H9 (cell line): ENCODE data around the gene MED10. TPM values are rescaled to one million over a fixed set of nuclear protein-coding genes. Genes with fewer than 3 reads are reported as not detected.

Source experiments
- DNase-seq: peaks from one replicate; pipeline ENCODE4 v3.0.0-alpha.2; 2017
- H2AFZ ChIP-seq: one replicate; pipeline ENCODE4 v1.6.1; 2013; ENCODE audit warnings: mild to moderate bottlenecking, low read length, control low read depth, moderate library complexity
- H2AK5ac ChIP-seq: 2 replicates; pipeline ENCODE4 v1.6.1; 2013; ENCODE audit warnings: low read length, control low read depth, mixed read lengths; ENCODE audit not compliant: insufficient read length
- H2BK120ac ChIP-seq: one replicate; pipeline ENCODE4 v1.6.1; 2013; ENCODE audit warnings: low read depth, mild to moderate bottlenecking, low read length, control low read depth, inconsistent platforms; ENCODE audit not compliant: poor library complexity, severe bottlenecking
- H2BK12ac ChIP-seq: 2 replicates; pipeline ENCODE4 v1.6.1; 2013; ENCODE audit warnings: low read length, control low read depth, mixed read lengths, low read depth; ENCODE audit not compliant: insufficient read length
- H2BK15ac ChIP-seq: 2 replicates; pipeline ENCODE4 v1.6.1; 2013; ENCODE audit warnings: low read depth, low read length, control low read depth
- H2BK20ac ChIP-seq: one replicate; pipeline ENCODE4 v1.6.1; 2013; ENCODE audit warnings: low read depth, mild to moderate bottlenecking, low read length, control low read depth, inconsistent platforms; ENCODE audit not compliant: poor library complexity, severe bottlenecking
- H2BK5ac ChIP-seq: 2 replicates; pipeline ENCODE4 v1.6.1; 2013; ENCODE audit warnings: low read length, control low read depth, mixed read lengths; ENCODE audit not compliant: insufficient read length
- H3K14ac ChIP-seq: 2 replicates; pipeline ENCODE4 v1.6.1; 2013; ENCODE audit warnings: low read length, control low read depth; ENCODE audit not compliant: insufficient read depth
- H3K18ac ChIP-seq: 2 replicates; pipeline ENCODE4 v1.6.1; 2013; ENCODE audit warnings: low read depth, mild to moderate bottlenecking, mixed read lengths, low read length, control low read depth; ENCODE audit not compliant: insufficient read length
- H3K23ac ChIP-seq: 2 replicates; pipeline ENCODE4 v1.6.1; 2013; ENCODE audit warnings: low read length, control low read depth, mixed read lengths, low read depth; ENCODE audit not compliant: insufficient read length
- H3K23me2 ChIP-seq: 2 replicates; pipeline ENCODE4 v1.6.1; 2013; ENCODE audit warnings: low read depth, mild to moderate bottlenecking, mixed read lengths, low read length, control low read depth; ENCODE audit not compliant: insufficient read length, poor library complexity, severe bottlenecking
- H3K27ac ChIP-seq: 2 replicates; pipeline ENCODE4 v1.5.1; 2013; ENCODE audit warnings: low read length, control low read depth, mixed read lengths, low read depth; ENCODE audit not compliant: insufficient read length
- H3K27me3 ChIP-seq: 2 replicates; pipeline ENCODE4 v1.6.1; 2013; ENCODE audit warnings: low read length, control low read depth, inconsistent platforms; ENCODE audit not compliant: insufficient read depth
- H3K4ac ChIP-seq: 2 replicates; pipeline ENCODE4 v1.6.1; 2013; ENCODE audit warnings: low read depth, mild to moderate bottlenecking, control low read depth, inconsistent platforms, low read length, moderate library complexity
- H3K4me1 ChIP-seq: 2 replicates; pipeline ENCODE4 v1.6.1; 2013; ENCODE audit warnings: low read length, control low read depth, inconsistent platforms; ENCODE audit not compliant: insufficient read depth
- H3K4me2 ChIP-seq: 2 replicates; pipeline ENCODE4 v1.6.1; 2013; ENCODE audit warnings: low read length, control low read depth, mixed read lengths; ENCODE audit not compliant: insufficient read length, insufficient read depth
- H3K56ac ChIP-seq: 2 replicates; pipeline ENCODE4 v1.6.1; 2013; ENCODE audit warnings: low read depth, mild to moderate bottlenecking, mixed read lengths, low read length, control low read depth; ENCODE audit not compliant: insufficient read length
- H3K79me1 ChIP-seq: 2 replicates; pipeline ENCODE4 v1.6.1; 2013; ENCODE audit warnings: low read depth, mild to moderate bottlenecking, moderate library complexity, low read length, control low read depth, inconsistent platforms; ENCODE audit not compliant: insufficient read depth, poor library complexity, severe bottlenecking
- H3K79me2 ChIP-seq: 2 replicates; pipeline ENCODE4 v1.6.1; 2013; ENCODE audit warnings: low read length, control low read depth, inconsistent platforms; ENCODE audit not compliant: insufficient read depth
- H3K9ac ChIP-seq: 2 replicates; pipeline ENCODE4 v1.6.1; 2013; ENCODE audit warnings: low read length, control low read depth, mixed read lengths; ENCODE audit not compliant: insufficient read length; ENCODE audit errors: extremely low read depth
- H3K9me3 ChIP-seq: one replicate; pipeline ENCODE4 v1.6.1; 2013; ENCODE audit warnings: low read depth, low read length, inconsistent platforms; ENCODE audit not compliant: control insufficient read depth
- H3T11ph ChIP-seq: one replicate; pipeline ENCODE4 v1.6.1; 2013; ENCODE audit warnings: mild to moderate bottlenecking, low read length, control low read depth, inconsistent platforms
- H4K20me1 ChIP-seq: one replicate; pipeline ENCODE4 v1.6.1; 2013; ENCODE audit not compliant: control insufficient read depth, insufficient read length, insufficient read depth
- H4K5ac ChIP-seq: 2 replicates; pipeline ENCODE4 v1.6.1; 2013; ENCODE audit warnings: low read depth, mild to moderate bottlenecking, mixed read lengths, low read length, control low read depth; ENCODE audit not compliant: insufficient read length
- H4K8ac ChIP-seq: replicated peaks from 2 replicates; pipeline ENCODE4 v1.6.1; 2013; ENCODE audit warnings: low read length, control low read depth, mixed read lengths, low read depth; ENCODE audit not compliant: insufficient read length
- H4K91ac ChIP-seq: 2 replicates; pipeline ENCODE4 v1.6.1; 2013; ENCODE audit warnings: low read depth, mild to moderate bottlenecking, moderate library complexity, mixed read lengths, low read length, control low read depth; ENCODE audit not compliant: insufficient read length
- H3K27ac Mint-ChIP-seq, 3 experiments: 2 replicates in 2 of 3; 3 replicates in 1 of 3; pipeline ENCODE4 v1.8.0; 2020 to 2021; ENCODE audit warnings: mixed read lengths in 3 of 3, mild to moderate bottlenecking in 1 of 3, moderate library complexity in 1 of 3
- H3K27me3 Mint-ChIP-seq: 2 replicates; pipeline ENCODE4 v1.8.0; 2021; ENCODE audit warnings: low read depth, mild to moderate bottlenecking, moderate library complexity, mixed read lengths
- H3K36me3 Mint-ChIP-seq, 3 experiments: 2 replicates in 2 of 3; 3 replicates in 1 of 3; pipeline ENCODE4 v1.8.0; 2020 to 2021; ENCODE audit warnings: low read depth in 3 of 3, mixed read lengths in 3 of 3; ENCODE audit not compliant: insufficient read depth in 1 of 3
- H3K4me1 Mint-ChIP-seq, 2 experiments: 2 replicates each; pipeline ENCODE4 v1.8.0; 2020; ENCODE audit warnings: mixed read lengths in 2 of 2
- H3K4me3 Mint-ChIP-seq, 2 experiments: 2 replicates in 1 of 2; 3 replicates in 1 of 2; pipeline ENCODE4 v1.8.0; 2020 to 2021; ENCODE audit warnings: mild to moderate bottlenecking in 2 of 2, mixed read lengths in 2 of 2, moderate library complexity in 1 of 2
- H3K9me3 Mint-ChIP-seq, 2 experiments: 2 replicates in 1 of 2; 3 replicates in 1 of 2; pipeline ENCODE4 v1.8.0; 2020; ENCODE audit warnings: mild to moderate bottlenecking in 2 of 2, mixed read lengths in 2 of 2, moderate library complexity in 1 of 2
- CTCF ChIP-seq: fragments of 200-600 bp; sonication (generic); conservative IDR thresholded peaks from 3 replicates; pipeline ENCODE4 v1.8.0; 2021; ENCODE audit warnings: antibody characterized with exemption, mild to moderate bottlenecking
- WGBS: extraction: QIAGEN DNeasy Blood & Tissue Kit; methylation state at CpG from one replicate; pipeline ENCODE4 v1.1.7; 2013; ENCODE audit warnings: missing lambda C conversion rate, low lambda C conversion rate, mixed read lengths; ENCODE audit not compliant: insufficient read length; ENCODE audit errors: extremely low coverage; 5-methylcytosine and 5-hydroxymethylcytosine counted together
- total RNA-seq: library from RNA; stranded (reverse); gene quantifications from 2 replicates; pipeline ENCODE4 v1.2.1, GENCODE V29; 2021

Gene MED10
- total RNA-seq, 1 experiment from 2014 or later, result 35.3 TPM

GRCh38 chr5:6396043-6396442 lies 17.7 kb upstream of the MED10 start:
- H2AK5ac ChIP-seq, result no peak overlapping the region
- no peak overlapping the region for H2BK12ac ChIP-seq
- peaks cover 5 to 8% of the 10 kb centered on the region in 2 experiments; a peak in 3 of 5 replicates for H3K9me3 Mint-ChIP-seq
- 0 out of 4 replicates have a peak, but pooled peaks cover 0 to 2% of the 10 kb centered on the region in 2 experiments for H3K4me1 Mint-ChIP-seq
- no peaks in the 10 kb centered on the region for H3K36me3 Mint-ChIP-seq
- H3K9ac ChIP-seq, result no peak overlapping the region
- no peaks in the 10 kb centered on the region for H3K79me2 ChIP-seq
- no peak overlapping the region for H4K8ac ChIP-seq
- H3K4me3 Mint-ChIP-seq, result no peak overlapping the region; a peak in 1 of 5 replicates
- H3K27ac Mint-ChIP-seq, result no peak overlapping the region
- no peak overlapping the region for H4K91ac ChIP-seq
- H3K79me1 ChIP-seq, result no peaks in the 10 kb centered on the region
- no CpG with 5 or more reads among the region's 8 CpGs for WGBS
- H3K56ac ChIP-seq, result no peak overlapping the region
- H3K27me3 ChIP-seq, result no peaks in the 10 kb centered on the region
- no peak overlapping the region for H2AFZ ChIP-seq
- H3K18ac ChIP-seq, result no peak overlapping the region
- no peaks in the 10 kb centered on the region for H4K20me1 ChIP-seq
- H3K4me1 ChIP-seq, result no peaks in the 10 kb centered on the region
- no peak overlapping the region for H3K4me2 ChIP-seq
- H3T11ph ChIP-seq, result no peak overlapping the region
- H2BK20ac ChIP-seq, result no peak overlapping the region
- H3K14ac ChIP-seq, result no peak overlapping the region
- H2BK15ac ChIP-seq, result no peak overlapping the region
- peaks cover 34% of the 10 kb centered on the region for H3K27me3 Mint-ChIP-seq
- DNase-seq, result no peak
- no peak overlapping the region for H2BK120ac ChIP-seq
- no peak overlapping the region for H3K23ac ChIP-seq
- no peak for TF ChIP-seq CTCF
- no peak overlapping the region for H3K4ac ChIP-seq
- H3K23me2 ChIP-seq, result no peaks in the 10 kb centered on the region
- no peak overlapping the region for H4K5ac ChIP-seq
- no peak overlapping the region for H3K27ac ChIP-seq
- no peak overlapping the region for H2BK5ac ChIP-seq
- H3K9me3 ChIP-seq, result no peaks in the 10 kb centered on the region
